ENCODE data around the gene KRTAP29-1. TPM values are rescaled to one million over a fixed set of nuclear protein-coding genes. Genes with fewer than 3 reads are reported as not detected.

KRTAP29-1 gene
- total and polyA plus RNA-seq, 8 donors, result not detected

DNA sequence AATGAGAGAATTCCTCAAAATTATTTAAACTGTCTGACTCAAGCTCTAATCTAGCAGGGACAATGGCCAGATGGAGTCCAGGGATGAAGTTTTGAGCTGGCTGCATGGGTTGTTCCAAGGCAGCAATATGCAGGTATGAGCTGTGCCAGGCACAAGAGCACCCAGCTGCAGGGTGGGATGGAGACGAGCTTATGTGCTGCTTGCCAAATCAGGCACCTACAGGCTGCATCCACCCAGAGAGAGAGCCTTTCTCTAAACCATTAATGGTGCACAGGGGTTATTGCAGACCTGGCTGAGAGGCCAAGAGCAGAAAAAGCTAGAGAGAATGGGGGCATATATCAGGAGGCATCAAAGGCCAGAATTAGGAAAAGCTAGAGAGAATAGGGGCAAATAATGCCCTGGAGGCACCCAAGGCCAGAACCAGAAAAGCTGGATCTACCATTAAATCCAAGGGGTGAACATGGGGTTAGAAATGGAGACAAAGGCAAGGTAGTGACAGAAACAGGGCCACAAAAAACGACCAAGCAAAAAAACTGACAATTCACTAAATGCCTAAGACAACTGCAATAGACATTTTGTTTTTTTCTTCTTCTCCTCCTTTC, 37.0 kb upstream of the KRTAP29-1 start:
- no peak overlapping the region for H3K4me3 ChIP-seq
- 29 to 33% methylated on average over 2 of the region's 2 CpGs for WGBS, 2 donors
- TF ChIP-seq, protein P1, sequence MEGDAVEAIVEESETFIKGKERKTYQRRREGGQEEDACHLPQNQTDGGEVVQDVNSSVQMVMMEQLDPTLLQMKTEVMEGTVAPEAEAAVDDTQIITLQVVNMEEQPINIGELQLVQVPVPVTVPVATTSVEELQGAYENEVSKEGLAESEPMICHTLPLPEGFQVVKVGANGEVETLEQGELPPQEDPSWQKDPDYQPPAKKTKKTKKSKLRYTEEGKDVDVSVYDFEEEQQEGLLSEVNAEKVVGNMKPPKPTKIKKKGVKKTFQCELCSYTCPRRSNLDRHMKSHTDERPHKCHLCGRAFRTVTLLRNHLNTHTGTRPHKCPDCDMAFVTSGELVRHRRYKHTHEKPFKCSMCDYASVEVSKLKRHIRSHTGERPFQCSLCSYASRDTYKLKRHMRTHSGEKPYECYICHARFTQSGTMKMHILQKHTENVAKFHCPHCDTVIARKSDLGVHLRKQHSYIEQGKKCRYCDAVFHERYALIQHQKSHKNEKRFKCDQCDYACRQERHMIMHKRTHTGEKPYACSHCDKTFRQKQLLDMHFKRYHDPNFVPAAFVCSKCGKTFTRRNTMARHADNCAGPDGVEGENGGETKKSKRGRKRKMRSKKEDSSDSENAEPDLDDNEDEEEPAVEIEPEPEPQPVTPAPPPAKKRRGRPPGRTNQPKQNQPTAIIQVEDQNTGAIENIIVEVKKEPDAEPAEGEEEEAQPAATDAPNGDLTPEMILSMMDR (IDR thresholded peaks at IDR 0.05), result no peak
- no peaks in the 10 kb centered on the region for H3K4me1 ChIP-seq
- no peaks in the 10 kb centered on the region for H3K27me3 ChIP-seq
- H3K27ac ChIP-seq, result peak overlapping the region in 1 of 4 donors; percentile 28
- DNase-seq (no peak), FAIRE-seq (no peak), ATAC-seq (no peak)
- no peaks in the 10 kb centered on the region for H3K9me3 ChIP-seq
- H3K36me3 ChIP-seq, result no peaks in the 10 kb centered on the region
- intact Hi-C loops (cut with DNase I), result no loop called here

DNA sequence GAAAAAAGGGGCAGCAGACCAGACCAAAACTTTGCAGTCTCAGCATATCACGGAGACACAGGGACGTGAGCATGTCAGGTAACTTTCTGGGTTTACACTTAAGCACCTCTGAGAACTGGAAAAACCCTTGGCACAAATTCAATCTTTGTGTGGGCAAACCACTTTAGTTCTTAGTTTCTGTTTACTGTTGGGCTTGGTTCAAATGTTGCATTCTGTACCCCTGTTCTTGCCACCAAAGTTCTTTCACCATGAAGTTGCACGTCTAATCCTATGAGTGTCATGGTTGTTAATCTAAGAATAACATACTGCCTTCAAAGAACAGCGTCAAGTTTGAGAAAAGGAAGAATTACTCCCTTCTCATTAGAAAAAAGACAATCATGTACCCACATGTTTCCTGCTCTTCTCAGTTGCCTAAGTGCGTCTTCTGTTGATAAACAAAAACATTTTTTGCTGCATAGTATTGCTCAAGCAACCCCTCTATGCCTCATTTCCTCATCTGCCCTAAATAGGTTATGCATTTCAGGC, 36.4 kb upstream of the KRTAP29-1 start:
- Histone ChIP-seq H3K4me3 (no peak overlapping the region), H3K36me3 (no peaks in the 10 kb centered on the region), H3K27me3 (no peaks in the 10 kb centered on the region), H3K27ac (peak overlapping the region in 1 of 4 donors; percentile 48), H3K4me1 (no peaks in the 10 kb centered on the region), H3K9me3 (no peaks in the 10 kb centered on the region)
- DNase-seq (no peak), ATAC-seq (peak in 2 of 4 donors; percentile 54 to 70), FAIRE-seq (no peak)
- TF ChIP-seq, protein P1 (IDR thresholded peaks at IDR 0.05), result no peak
- 33 to 45% methylated on average over 5 of the region's 5 CpGs for WGBS, 2 donors
- intact Hi-C loops (cut with DNase I), result no loop called here

DNA sequence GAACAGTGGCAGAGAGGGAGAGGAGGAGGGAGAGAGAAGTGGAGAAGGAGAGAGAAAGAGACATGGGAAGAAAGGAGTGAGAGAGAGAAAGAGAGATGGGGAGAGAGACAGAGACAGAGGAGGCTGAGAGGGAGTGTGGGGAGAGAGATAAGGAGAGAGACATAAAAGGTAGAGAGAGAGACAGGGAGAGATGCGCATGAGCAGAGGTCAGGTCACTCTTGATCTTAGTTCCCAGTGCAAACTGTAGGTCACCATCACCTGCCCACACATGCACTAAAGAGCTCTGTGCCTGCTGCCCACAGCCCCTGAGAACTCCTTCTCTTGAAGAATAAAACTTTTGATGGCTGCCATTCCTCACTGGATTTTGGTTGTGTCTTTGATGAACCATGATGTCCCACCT, 33.1 kb upstream of the KRTAP29-1 start:
- TF ChIP-seq, protein P1 (IDR thresholded peaks at IDR 0.05), result no peak
- intact Hi-C loops (cut with DNase I), result no loop called here
- ATAC-seq (no peak), FAIRE-seq (no peak), DNase-seq (no peak)
- no peak overlapping the region for H3K4me3 ChIP-seq
- H3K27me3 ChIP-seq, result no peaks in the 10 kb centered on the region
- WGBS, 2 donors, result 75 to 85% methylated on average over 1 of the region's 1 CpG
- no peaks in the 10 kb centered on the region for H3K36me3 ChIP-seq
- H3K9me3 ChIP-seq, result no peaks in the 10 kb centered on the region
- H3K27ac ChIP-seq, result no peak overlapping the region
- no peaks in the 10 kb centered on the region for H3K4me1 ChIP-seq

DNA sequence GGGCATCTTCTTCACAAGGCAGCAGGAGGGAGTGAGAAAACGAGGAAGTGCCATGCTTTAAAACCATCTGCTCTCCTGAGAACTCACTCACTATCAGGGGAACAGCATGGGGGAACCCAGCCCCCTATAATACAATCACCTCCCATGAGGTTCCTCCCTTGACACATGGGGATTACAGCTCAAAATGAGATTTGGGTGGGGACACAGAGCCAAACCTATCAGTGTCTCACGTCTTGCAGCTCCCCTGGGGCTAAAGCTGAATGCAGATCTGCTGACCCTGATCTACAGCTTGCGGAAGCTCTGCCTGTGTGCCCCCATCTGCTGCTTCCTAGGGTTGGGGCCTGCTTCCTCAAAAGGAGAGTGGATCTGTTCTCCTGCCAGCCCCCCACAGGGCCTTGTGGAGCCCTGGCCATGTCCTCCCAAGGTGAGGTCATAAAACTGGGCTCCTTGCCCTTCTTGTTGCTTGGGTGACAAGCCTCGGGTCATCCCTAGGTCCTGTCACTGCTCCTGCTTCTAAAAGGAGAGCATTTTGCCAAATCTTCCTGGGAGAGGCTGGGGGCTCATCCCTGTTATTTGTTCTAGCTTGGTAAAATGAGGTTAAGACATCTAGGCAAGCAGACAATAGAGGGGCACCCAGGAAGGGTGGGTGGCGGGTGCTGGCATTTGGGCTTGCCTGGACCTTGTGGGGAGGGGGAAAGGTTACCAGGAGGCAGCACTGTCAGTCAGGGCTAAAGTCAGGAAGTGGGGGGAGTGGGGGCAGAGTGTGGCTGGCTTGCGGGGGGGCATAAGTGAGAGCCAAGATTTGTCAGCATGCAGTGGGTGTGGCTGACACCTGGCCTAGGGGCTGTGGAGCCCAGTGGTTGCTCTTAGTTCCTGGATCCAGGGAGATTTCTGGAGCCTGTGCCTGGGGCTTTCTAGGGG, 32.0 kb upstream of the KRTAP29-1 start:
- WGBS, 2 donors, result 64 to 68% methylated on average over 6 of the region's 6 CpGs
- Histone ChIP-seq H3K9me3 (no peaks in the 10 kb centered on the region), H3K36me3 (no peaks in the 10 kb centered on the region), H3K27me3 (no peaks in the 10 kb centered on the region), H3K4me1 (no peaks in the 10 kb centered on the region), H3K4me3 (no peak overlapping the region), H3K27ac (no peak overlapping the region)
- FAIRE-seq, result no peak
- no peak for ATAC-seq
- intact Hi-C loops (cut with DNase I), result no loop called here
- no peak for DNase-seq
- TF ChIP-seq, protein P1 (IDR thresholded peaks at IDR 0.05), result no peak
